Glutamatergic neuron (in vitro differentiated cells): ENCODE measurements around the gene SRGAP3. TPM values are rescaled to one million over a fixed set of nuclear protein-coding genes. Genes with fewer than 3 reads are reported as not detected.

Source experiments
- DNase-seq: peaks from one replicate; pipeline ENCODE4 v3.0.0; 2022
- H3K27ac Mint-ChIP-seq: one replicate; pipeline ENCODE4 v1.8.0; 2020; ENCODE audit warnings: mild to moderate bottlenecking, mixed read lengths, inconsistent platforms; ENCODE audit not compliant: unreplicated experiment
- H3K27me3 Mint-ChIP-seq: one replicate; pipeline ENCODE4 v1.8.0; 2020; ENCODE audit warnings: mild to moderate bottlenecking, moderate library complexity, mixed read lengths, inconsistent platforms; ENCODE audit not compliant: unreplicated experiment
- H3K36me3 Mint-ChIP-seq: one replicate; pipeline ENCODE4 v1.8.0; 2020; ENCODE audit warnings: mild to moderate bottlenecking, mixed read lengths, inconsistent platforms; ENCODE audit not compliant: unreplicated experiment
- H3K4me1 Mint-ChIP-seq: one replicate; pipeline ENCODE4 v1.8.0; 2020; ENCODE audit warnings: mild to moderate bottlenecking, low read depth, mixed read lengths, inconsistent platforms; ENCODE audit not compliant: unreplicated experiment
- H3K4me3 Mint-ChIP-seq: one replicate; pipeline ENCODE4 v1.8.0; 2020; ENCODE audit warnings: mild to moderate bottlenecking, mixed read lengths, inconsistent platforms; ENCODE audit not compliant: unreplicated experiment
- H3K9me3 Mint-ChIP-seq: one replicate; pipeline ENCODE4 v1.8.0; 2020; ENCODE audit warnings: mild to moderate bottlenecking, moderate library complexity, mixed read lengths, inconsistent platforms; ENCODE audit not compliant: unreplicated experiment
- CTCF ChIP-seq: fragments of 200-600 bp; sonication (generic); IDR thresholded peaks from one replicate; pipeline ENCODE4 v1.5.0; 2021; ENCODE audit not compliant: partially characterized antibody, unreplicated experiment
- total RNA-seq: library from RNA; stranded (reverse); fragmentation: NEBNext Ultra II Directional; extraction: Animal tissue kit (Norgen Biotek cat#: 25700); gene quantifications from one replicate; pipeline ENCODE4 v1.2.1, GENCODE V29; 2021; ENCODE audit not compliant: unreplicated experiment

SRGAP3 gene
- total RNA-seq, 1 donor from 2014 or later, result 197 TPM

- Mint-ChIP-seq H3K9me3 (peaks cover 21% of the 10 kb centered on the region), H3K36me3 (peaks cover 23% of the 10 kb centered on the region), H3K27me3 (peaks cover 5% of the 10 kb centered on the region), H3K27ac (no peak overlapping the region), H3K4me3 (no peak overlapping the region), H3K4me1 (peaks cover 15% of the 10 kb centered on the region)
- TF ChIP-seq CTCF, result no peak
- DNase-seq, result no peak
These were observed 182.7 kb downstream of the SRGAP3 start for GRCh38 chr3:9066775-9067174.

GRCh38 chr3:9066141-9066540 lies 183.3 kb downstream of the SRGAP3 start:
- no peak for DNase-seq
- TF ChIP-seq CTCF, result no peak
- H3K27ac Mint-ChIP-seq, result no peak overlapping the region
- H3K27me3 Mint-ChIP-seq, result peaks cover 7% of the 10 kb centered on the region
- H3K4me1 Mint-ChIP-seq, result peaks cover 15% of the 10 kb centered on the region
- H3K9me3 Mint-ChIP-seq, result peaks cover 23% of the 10 kb centered on the region
- H3K4me3 Mint-ChIP-seq, result no peak overlapping the region
- H3K36me3 Mint-ChIP-seq, result peaks cover 26% of the 10 kb centered on the region

- peaks cover 15% of the 10 kb centered on the region for H3K4me1 Mint-ChIP-seq
- DNase-seq, result peak; percentile 75
- TF ChIP-seq CTCF, result no peak
These were observed 184.6 kb downstream of the SRGAP3 start for GRCh38 chr3:9064850-9065249.

GRCh38 chr3:9064251-9064650 lies 185.2 kb downstream of the SRGAP3 start:
- DNase-seq, result no peak
- peak overlapping the region; percentile 75 for H3K27ac Mint-ChIP-seq
- H3K9me3 Mint-ChIP-seq, result peaks cover 29% of the 10 kb centered on the region
- H3K4me1 Mint-ChIP-seq, result peaks cover 15% of the 10 kb centered on the region
- peaks cover 13% of the 10 kb centered on the region for H3K27me3 Mint-ChIP-seq
- H3K4me3 Mint-ChIP-seq, result peak overlapping the region; percentile 38
- no peak for TF ChIP-seq CTCF
- peaks cover 34% of the 10 kb centered on the region for H3K36me3 Mint-ChIP-seq

More at GRCh38 chr3:9064850-9065249, 184.6 kb downstream of the SRGAP3 start:
- H3K36me3 Mint-ChIP-seq, result peaks cover 29% of the 10 kb centered on the region
- peaks cover 29% of the 10 kb centered on the region for H3K9me3 Mint-ChIP-seq
- H3K27me3 Mint-ChIP-seq, result peaks cover 11% of the 10 kb centered on the region
- H3K27ac Mint-ChIP-seq, result peak overlapping the region; percentile 9
- peak overlapping the region; percentile 35 for H3K4me3 Mint-ChIP-seq

- Mint-ChIP-seq H3K27me3 (peaks cover 15% of the 10 kb centered on the region), H3K36me3 (peaks cover 34% of the 10 kb centered on the region), H3K4me1 (peaks cover 15% of the 10 kb centered on the region), H3K4me3 (no peak overlapping the region), H3K9me3 (peaks cover 32% of the 10 kb centered on the region), H3K27ac (no peak overlapping the region)
- DNase-seq, result no peak
- no peak for TF ChIP-seq CTCF
These were observed 186.9 kb downstream of the SRGAP3 start for GRCh38 chr3:9062570-9062969.
